ENCODE data around the gene UQCR10.

- TF ChIP-seq CTCF (IDR thresholded peaks at IDR 0.05) (no peak), POLR2A (IDR thresholded peaks at IDR 0.05) (no peak), POLR2AphosphoS5 (IDR thresholded peaks at IDR 0.05) (no peak)
Measured at GRCh38 chr22:29816539-29816938, 49.4 kb downstream of the UQCR10 start.
